Liver (tissue), 9 donors: ENCODE data around the gene C8B. TPM values are rescaled to one million over a fixed set of nuclear protein-coding genes. Genes with fewer than 3 reads are reported as not detected.

Experiments used
- DNase-seq: peaks from one replicate; pipeline ENCODE4 v3.0.0-alpha.2; 2017; ENCODE audit warnings: low spot score
- H3K27ac ChIP-seq, 2 donors: one replicate each; pipeline ENCODE4 v1.7.0; 2013; ENCODE audit warnings: inconsistent platforms in 2 of 2, low read length in 2 of 2, control low read depth in 1 of 2, low read depth in 1 of 2, mild to moderate bottlenecking in 1 of 2
- H3K27me3 ChIP-seq, 4 donors: one replicate each; pipeline versions ENCODE4 v1.6.1 to v1.7.0; 2013; ENCODE audit warnings: low read length in 3 of 4, inconsistent platforms in 1 of 4, mild to moderate bottlenecking in 1 of 4, moderate library complexity in 1 of 4; ENCODE audit not compliant: control insufficient read depth in 4 of 4, insufficient read depth in 4 of 4
- H3K36me3 ChIP-seq, 4 donors: one replicate each; pipeline versions ENCODE4 v1.6.1 to v1.7.0; 2013; ENCODE audit warnings: low read length in 3 of 4, mild to moderate bottlenecking in 3 of 4, low read depth in 1 of 4, moderate library complexity in 1 of 4; ENCODE audit not compliant: control insufficient read depth in 4 of 4, insufficient read depth in 3 of 4
- H3K4me1 ChIP-seq, 4 donors: one replicate each; pipeline versions ENCODE4 v1.6.1 to v1.7.0; 2013; ENCODE audit warnings: low read length in 3 of 4, mild to moderate bottlenecking in 3 of 4, moderate library complexity in 1 of 4; ENCODE audit not compliant: control insufficient read depth in 4 of 4, insufficient read depth in 4 of 4
- H3K4me3 ChIP-seq, 3 donors: one replicate each; pipeline versions ENCODE4 v1.6.1 to v1.7.0; 2013; ENCODE audit warnings: low read length in 3 of 3, control low read depth in 1 of 3, low read depth in 1 of 3, mild to moderate bottlenecking in 1 of 3
- H3K9ac ChIP-seq, 2 donors: one replicate each; pipeline ENCODE4 v1.7.0; 2013; ENCODE audit warnings: low read length in 2 of 2, mild to moderate bottlenecking in 2 of 2, moderate library complexity in 2 of 2, control low read depth in 1 of 2, low read depth in 1 of 2
- H3K9me3 ChIP-seq, 4 donors: one replicate each; pipeline versions ENCODE4 v1.6.1 to v1.7.0; 2013; ENCODE audit warnings: low read length in 3 of 4; ENCODE audit not compliant: control insufficient read depth in 4 of 4
- ATF3 ChIP-seq: IDR thresholded peaks from 2 replicates; pipeline ENCODE4 v1.6.1; 2016; ENCODE audit warnings: antibody characterized with exemption
- CTCF ChIP-seq: fragments of 150-350 bp; IDR thresholded peaks from 2 replicates; pipeline ENCODE4 v1.5.1; 2017; ENCODE audit warnings: improper control_type of control experiment, low read depth, low read length; ENCODE audit not compliant: missing input control
- EGR1 ChIP-seq, 2 donors: IDR thresholded peaks; 2 replicates each; pipeline ENCODE4 v1.6.1; 2016 to 2018; ENCODE audit warnings: antibody characterized with exemption in 2 of 2, low read depth in 2 of 2
- FOXA1 ChIP-seq: IDR thresholded peaks from 2 replicates; pipeline ENCODE4 v1.6.1; 2016; ENCODE audit warnings: antibody characterized with exemption
- FOXA2 ChIP-seq: IDR thresholded peaks from 2 replicates; pipeline ENCODE4 v1.6.1; 2016; ENCODE audit warnings: antibody characterized with exemption
- GABPA ChIP-seq, 2 donors: IDR thresholded peaks in 1 of 2; conservative IDR thresholded peaks in 1 of 2; 2 replicates each; pipeline ENCODE4 v1.6.1; 2016; ENCODE audit warnings: antibody characterized with exemption in 2 of 2, mild to moderate bottlenecking in 1 of 2, moderate library complexity in 1 of 2
- HNF4A ChIP-seq, 2 donors: conservative IDR thresholded peaks; 2 replicates each; pipeline ENCODE4 v1.6.1; 2016; ENCODE audit warnings: antibody characterized with exemption in 2 of 2, mild to moderate bottlenecking in 2 of 2
- HNF4G ChIP-seq: IDR thresholded peaks from 2 replicates; pipeline ENCODE4 v1.6.1; 2016; ENCODE audit warnings: antibody characterized with exemption
- JUND ChIP-seq, 2 donors: IDR thresholded peaks; 2 replicates each; pipeline ENCODE4 v1.6.1; 2016; ENCODE audit warnings: antibody characterized with exemption in 2 of 2
- NR2F2 ChIP-seq: IDR thresholded peaks from 2 replicates; pipeline ENCODE4 v1.6.1; 2016; ENCODE audit warnings: antibody characterized with exemption
- RAD21 ChIP-seq, 2 donors: IDR thresholded peaks; 2 replicates each; pipeline ENCODE4 v1.6.1; 2016; ENCODE audit warnings: antibody characterized with exemption in 2 of 2, mild to moderate bottlenecking in 2 of 2
- REST ChIP-seq: IDR thresholded peaks from 2 replicates; pipeline ENCODE4 v1.6.1; 2016; ENCODE audit warnings: antibody characterized with exemption, mild to moderate bottlenecking
- RXRA ChIP-seq, 2 donors: IDR thresholded peaks; 2 replicates each; pipeline ENCODE4 v1.6.1; 2017 to 2018; ENCODE audit warnings: antibody characterized with exemption in 2 of 2, mild to moderate bottlenecking in 1 of 2
- SP1 ChIP-seq: IDR thresholded peaks from 2 replicates; pipeline ENCODE4 v1.6.1; 2018; ENCODE audit warnings: antibody characterized with exemption, mild to moderate bottlenecking
- TAF1 ChIP-seq: conservative IDR thresholded peaks from 2 replicates; pipeline ENCODE4 v1.6.1; 2016; ENCODE audit warnings: antibody characterized with exemption, mild to moderate bottlenecking
- YY1 ChIP-seq: IDR thresholded peaks from 2 replicates; pipeline ENCODE4 v1.6.1; 2016; ENCODE audit warnings: antibody characterized with exemption, mild to moderate bottlenecking
- ZBTB33 ChIP-seq: IDR thresholded peaks from 2 replicates; pipeline ENCODE4 v1.6.1; 2016; ENCODE audit warnings: antibody characterized with exemption
- WGBS: extraction: QIAGEN DNeasy Blood & Tissue Kit; methylation state at CpG from one replicate; pipeline ENCODE4 v1.1.7; 2013; 5-methylcytosine and 5-hydroxymethylcytosine counted together
- polyA plus RNA-seq, 2 donors: library from polyadenylated mRNA; stranded (reverse) in 1 of 2; unstranded in 1 of 2; fragments of 200-250 nt in 1 of 2; fragments of >200 nt in 1 of 2; fragmentation: Nextera tagmentation in 1 of 2; extraction: Ambion mirVana in 1 of 2; gene quantifications; one replicate each; pipeline versions ENCODE4 v1.2.1 to v1.2.3, GENCODE V29; 2013 to 2015
- total RNA-seq, 2 donors: library from RNA; depleted of rRNA; stranded (reverse); fragments of >200 nt; gene quantifications; one replicate each; pipeline ENCODE4 v1.2.3, GENCODE V29; 2014
- donor health status: healthy.
- donor health status: healthy.
- donor health status: healthy.
- donor health status: healthy.
- donor health status: healthy.

C8B gene
- total and polyA plus RNA-seq, 4 donors = 151 to 703 (median 356) TPM

GRCh38 chr1:57010511-57010910 lies 44.7 kb upstream of the C8B start:
- Histone ChIP-seq H3K9ac (no peak overlapping the region), H3K36me3 (peaks cover 0 to 27% (median 8%) of the 10 kb centered on the region in 4 donors), H3K4me1 (no peaks in the 10 kb centered on the region), H3K27ac (no peak overlapping the region), H3K9me3 (no peaks in the 10 kb centered on the region), H3K27me3 (no peaks in the 10 kb centered on the region), H3K4me3 (no peak overlapping the region)
- WGBS = 92% methylated on average over 4 of the region's 4 CpGs
- TF ChIP-seq JUND (IDR thresholded peaks at IDR 0.05) (no peak), HNF4A (conservative IDR thresholded peaks at IDR 0.05) (no peak)
- DNase-seq = no peak

GRCh38 chr1:57007948-57008347 lies 42.1 kb upstream of the C8B start:
- peaks cover 0 to 22% (median 6%) of the 10 kb centered on the region in 4 donors for H3K36me3 ChIP-seq
- H3K27ac ChIP-seq = no peak overlapping the region
- H3K9ac ChIP-seq = no peak overlapping the region
- TF ChIP-seq YY1 (no peak), REST (no peak), HNF4G (no peak), GABPA (IDR thresholded peaks at IDR 0.05 in 1 of 2, conservative IDR thresholded peaks at IDR 0.05 in 1 of 2) (no peak), RXRA (IDR thresholded peaks at IDR 0.05) (no peak), SP1 (no peak), FOXA1 (no peak), TAF1 (no peak), ZBTB33 (no peak), FOXA2 (no peak), JUND (IDR thresholded peaks at IDR 0.05) (no peak)
- DNase-seq = no peak
- no peaks in the 10 kb centered on the region for H3K27me3 ChIP-seq
- 75% methylated on average over 2 of the region's 2 CpGs for WGBS
- no peak overlapping the region for H3K4me3 ChIP-seq
- no peaks in the 10 kb centered on the region for H3K9me3 ChIP-seq
- peaks cover under 1 to 11% (median 3%) of the 10 kb centered on the region in 4 donors for H3K4me1 ChIP-seq

GRCh38 chr1:57007472-57007871 lies 41.7 kb upstream of the C8B start:
- H3K27ac ChIP-seq = no peak overlapping the region
- peaks cover 4 to 15% (median 5%) of the 10 kb centered on the region in 4 donors for H3K4me1 ChIP-seq
- no peak overlapping the region for H3K4me3 ChIP-seq
- no peak for DNase-seq
- no peak overlapping the region for H3K9ac ChIP-seq
- H3K27me3 ChIP-seq = no peaks in the 10 kb centered on the region
- H3K9me3 ChIP-seq = no peaks in the 10 kb centered on the region
- WGBS = 82% methylated on average over 2 of the region's 2 CpGs
- H3K36me3 ChIP-seq = peaks cover 0 to 22% (median 6%) of the 10 kb centered on the region in 4 donors
- no peak for TF ChIP-seq YY1
- no peak for TF ChIP-seq ATF3
- no peak for TF ChIP-seq NR2F2
- no peak for TF ChIP-seq TAF1
- TF ChIP-seq RAD21 (IDR thresholded peaks at IDR 0.05) = no peak
- no peak for TF ChIP-seq CTCF
- TF ChIP-seq RXRA (IDR thresholded peaks at IDR 0.05) = no peak
- no peak for TF ChIP-seq FOXA1
- TF ChIP-seq GABPA (IDR thresholded peaks at IDR 0.05 in 1 of 2, conservative IDR thresholded peaks at IDR 0.05 in 1 of 2) = no peak
- no peak for TF ChIP-seq REST
- no peak for TF ChIP-seq EGR1 (IDR thresholded peaks at IDR 0.05; ENCODE audit: low read depth in 2 of 2)
